HepG2 (cell line): ENCODE results near the gene EIF3B. TPM values are rescaled to one million over a fixed set of nuclear protein-coding genes. Genes with fewer than 3 reads are reported as not detected.

ENCODE experiments used
- ATAC-seq: fragments of 200-7000 bp; cut with Tn5 transposase; 3 replicates; pipeline ENCODE4 v1.9.1; 2020; ENCODE audit warnings: mild to moderate bottlenecking, moderate library complexity
- BruUV-seq: library from RNA; stranded (reverse); fragments of 400-500 nt; replicated peaks from 2 replicates; lab custom pipeline; 2021; lab: Mats Ljungman, UMichigan
- CTCF ChIA-PET: fragments of 300-600 bp; formaldehyde crosslinking; extraction: SDS; loops from one replicate; lab custom pipeline; 2021; ENCODE audit warnings: low total read pairs, inconsistent platforms, low intra/inter-chr PET ratio; lab: Yijun Ruan, JAX
- POLR2A ChIA-PET: fragments of 350-600 bp; sonication (Branson Sonifier 250); formaldehyde crosslinking; loops from one replicate; lab custom pipeline; 2020; ENCODE audit warnings: antibody characterized with exemption, inconsistent platforms; lab: Yijun Ruan, JAX
- DNase-seq: peaks from one replicate; pipeline ENCODE4 v3.0.0-alpha.2; 2015; ENCODE audit warnings: low spot score
- FAIRE-seq: peaks from 3 replicates; lab custom pipeline; 2011; peaks lifted over from hg19 to GRCh38; lab: Jason Lieb, UNC
- H2AFZ ChIP-seq: one replicate; pipeline ENCODE4 v1.6.1; 2011; ENCODE audit warnings: low read length, inconsistent platforms
- H3K27ac ChIP-seq: fragments of 300-600 bp; 3 replicates; pipeline ENCODE4 v1.8.0; 2011; ENCODE audit warnings: mixed run types, mild to moderate bottlenecking, mixed read lengths, low read length, inconsistent platforms; ENCODE audit not compliant: insufficient read depth; ENCODE audit errors: extremely low read length
- H3K27me3 ChIP-seq, 2 experiments: fragments of 200-600 bp in 1 of 2; 2 replicates in 1 of 2; 3 replicates in 1 of 2; pipeline versions ENCODE4 v1.6.0 to v1.8.0; 2011; ENCODE audit warnings: low read length in 2 of 2, mild to moderate bottlenecking in 2 of 2, moderate library complexity in 2 of 2, inconsistent platforms in 1 of 2; ENCODE audit not compliant: insufficient read depth in 2 of 2, control insufficient read depth in 1 of 2
- H3K36me3 ChIP-seq, 2 experiments: fragments of 200-600 bp in 1 of 2; replicated peaks in 1 of 2; 2 replicates in 1 of 2; 3 replicates in 1 of 2; pipeline versions ENCODE4 v1.5.1 to v1.8.0; 2011; ENCODE audit warnings: low read length in 2 of 2, inconsistent platforms in 1 of 2; ENCODE audit not compliant: insufficient read depth in 2 of 2, control insufficient read depth in 1 of 2
- H3K4me1 ChIP-seq: 2 replicates; pipeline ENCODE4 v1.5.1; 2012; ENCODE audit warnings: low read length, inconsistent platforms; ENCODE audit not compliant: insufficient read depth
- H3K4me2 ChIP-seq: 2 replicates; pipeline ENCODE4 v1.6.0; 2011; ENCODE audit warnings: low read depth, low read length, inconsistent platforms
- H3K4me3 ChIP-seq, 3 experiments: fragments of 200-600 bp in 1 of 3; sonication (generic), shearing (Covaris generic) in 1 of 3; replicated peaks in 1 of 3; 2 replicates each; pipeline ENCODE4 v1.5.1; 2011 to 2016; ENCODE audit warnings: low read length in 3 of 3, inconsistent platforms in 2 of 3, low read depth in 2 of 3, mild to moderate bottlenecking in 2 of 3, control low read depth in 1 of 3, mixed read lengths in 1 of 3; ENCODE audit not compliant: insufficient read depth in 1 of 3
- H3K79me2 ChIP-seq: one replicate; pipeline ENCODE4 v1.6.1; 2011; ENCODE audit warnings: low read length, inconsistent platforms; ENCODE audit not compliant: insufficient read depth
- H3K9ac ChIP-seq: 2 replicates; pipeline ENCODE4 v1.6.0; 2011; ENCODE audit warnings: mild to moderate bottlenecking, low read depth, low read length, inconsistent platforms; ENCODE audit not compliant: insufficient read depth
- H3K9me3 ChIP-seq: 2 replicates; pipeline ENCODE4 v1.5.1; 2012; ENCODE audit warnings: mild to moderate bottlenecking, low read length
- H4K20me1 ChIP-seq: 2 replicates; pipeline ENCODE4 v1.6.0; 2011; ENCODE audit warnings: inconsistent platforms, mild to moderate bottlenecking, low read length, moderate library complexity; ENCODE audit not compliant: insufficient read depth
- CERS6 ChIP-seq: sonication (generic); formaldehyde crosslinking; IDR thresholded peaks from 2 replicates; pipeline ENCODE4 v1.5.0; 2020; ENCODE audit warnings: missing genetic modification reagents
- FOSL2 ChIP-seq: sonication (generic); formaldehyde crosslinking; IDR thresholded peaks from 2 replicates; pipeline ENCODE4 v1.4.0; 2020; ENCODE audit warnings: missing genetic modification reagents
- MAF1 ChIP-seq: sonication (generic); formaldehyde crosslinking; IDR thresholded peaks from 2 replicates; pipeline ENCODE4 v1.5.0; 2020; ENCODE audit warnings: missing genetic modification reagents, borderline replicate concordance
- MIXL1 ChIP-seq: IDR thresholded peaks from 2 replicates; pipeline ENCODE4 v1.6.1; 2016
- NFYC ChIP-seq: IDR thresholded peaks from 2 replicates; pipeline ENCODE4 v1.6.1; 2016; ENCODE audit warnings: missing genetic modification reagents, missing compliant biosample characterization
- NR2C2 ChIP-seq: sonication (generic); formaldehyde crosslinking; IDR thresholded peaks from 2 replicates; pipeline ENCODE4 v1.4.0; 2020; ENCODE audit warnings: missing genetic modification reagents, mild to moderate bottlenecking, moderate library complexity, borderline replicate concordance
- PCBP1 ChIP-seq: fragments of 200-400 bp; formaldehyde crosslinking; IDR thresholded peaks from 2 replicates; pipeline ENCODE4 v1.6.1; 2017; ENCODE audit warnings: mild to moderate bottlenecking, low read depth, low read length, borderline replicate concordance
- POLR2G ChIP-seq: fragments of 200-400 bp; formaldehyde crosslinking; IDR thresholded peaks from 2 replicates; pipeline ENCODE4 v1.6.1; 2018; ENCODE audit warnings: mild to moderate bottlenecking, low read depth, low read length, moderate library complexity
- RAD51 ChIP-seq: fragments of 450-650 bp; IDR thresholded peaks from 2 replicates; pipeline ENCODE4 v1.6.1; 2016; ENCODE audit warnings: borderline replicate concordance
- RARA ChIP-seq: IDR thresholded peaks from 2 replicates; pipeline ENCODE4 v1.6.1; 2016; ENCODE audit warnings: missing genetic modification reagents, missing compliant biosample characterization
- ZBTB33 ChIP-seq: sonication (generic); formaldehyde crosslinking; IDR thresholded peaks from 2 replicates; pipeline ENCODE4 v1.4.0; 2020; ENCODE audit warnings: missing genetic modification reagents
- ZBTB38 ChIP-seq: sonication (generic); formaldehyde crosslinking; IDR thresholded peaks from 2 replicates; pipeline ENCODE4 v1.5.1; 2020; ENCODE audit warnings: mild to moderate bottlenecking, missing genetic modification reagents
- ZFP90 ChIP-seq: sonication (generic); formaldehyde crosslinking; IDR thresholded peaks from 2 replicates; pipeline ENCODE4 v1.8.0; 2022; ENCODE audit warnings: missing genetic modification reagents, mild to moderate bottlenecking, inconsistent platforms, borderline replicate concordance
- ZNF432 ChIP-seq: sonication (generic); formaldehyde crosslinking; IDR thresholded peaks from 2 replicates; pipeline ENCODE4 v1.5.0; 2020; ENCODE audit warnings: missing genetic modification reagents, mild to moderate bottlenecking, borderline replicate concordance
- ZNF724P ChIP-seq: sonication (generic); formaldehyde crosslinking; IDR thresholded peaks from 2 replicates; pipeline ENCODE4 v1.8.0; 2022; ENCODE audit warnings: missing genetic modification reagents, borderline replicate concordance
- ZNF850 ChIP-seq: sonication (generic); formaldehyde crosslinking; conservative IDR thresholded peaks from 2 replicates; pipeline ENCODE4 v1.9.0; 2021; ENCODE audit warnings: mild to moderate bottlenecking, missing genetic modification reagents
- WGBS: methylation state at CpG from one replicate; pipeline ENCODE4 v1.1.6; 2017; ENCODE audit warnings: low lambda C conversion rate; 5-methylcytosine and 5-hydroxymethylcytosine counted together
- in situ Hi-C: cut with HindIII; loops from 2 replicates; pipeline ENCODE4 v1.10.0; 2017; ENCODE audit warnings: low pct_unique_long_range_greater_than_20kb; ENCODE audit not compliant: extremely low pct_ligation_motif_present
- intact Hi-C: fragments of 100-400 bp; cut with micrococcal nuclease; formaldehyde crosslinking; loops from one replicate; pipeline ENCODE4 v1.10.0; 2022; ENCODE audit not compliant: unreplicated experiment
- polyA plus RNA-seq, 8 experiments: library from polyadenylated mRNA; depleted of rRNA in 3 of 8; stranded (reverse) in 7 of 8; unstranded in 1 of 8; fragments of >200 nt; fragmentation: Illumina TruSeq in 4 of 8; extraction: Trizol in 4 of 8; gene quantifications; 2 replicates each; pipeline versions ENCODE4 v1.2.1 to v1.2.3, GENCODE V29; 2011 to 2016; ENCODE audit warnings: low read depth in 4 of 8, missing spikeins in 1 of 8, mixed read lengths in 1 of 8; ENCODE audit not compliant: insufficient read depth in 1 of 8
- total RNA-seq, 5 experiments: library from RNA; depleted of rRNA; stranded (reverse); fragments of >200 nt; fragmentation: Illumina TruSeq; extraction: Trizol; gene quantifications; 2 replicates each; pipeline ENCODE4 v1.2.3, GENCODE V29; 2016; ENCODE audit warnings: low read depth in 1 of 5
- TF ChIP-seq, protein P1 (sequence below): sonication (generic); formaldehyde crosslinking; IDR thresholded peaks from 2 replicates; pipeline ENCODE4 v1.4.0; 2020; ENCODE audit warnings: missing genetic modification reagents, low read depth, mild to moderate bottlenecking, borderline replicate concordance

The EIF3B gene
- total and polyA plus RNA-seq, 2 of the 13 experiments (the other 11 are each of a cell fraction or from before 2014, with no cell fraction given): 92.2 to 241 TPM

GRCh38 chr7:2309889-2310331 is 44.7 kb upstream of the EIF3B start:
- CTCF ChIA-PET: no interaction called here
- H3K4me2 ChIP-seq: no peak overlapping the region
- TF ChIP-seq ZNF432 (CRISPR knock-in tag) (no peak), NFYC (CRISPR knock-in tag) (no peak), ZNF850 (CRISPR knock-in tag) (no peak), POLR2G (no peak), ZNF724P (no peak), ZFP90 (CRISPR knock-in tag) (no peak), ZBTB33 (CRISPR knock-in tag) (peak; percentile 17; the same call in 1 of the 2 replicates), RARA (CRISPR knock-in tag) (peak; percentile 44; the same call in 1 of the 2 replicates), ZBTB38 (CRISPR knock-in tag) (peak; percentile 43; the same call in 1 of the 2 replicates), PCBP1 (no peak), CERS6 (CRISPR knock-in tag) (no peak), NR2C2 (CRISPR knock-in tag) (no peak), MIXL1 (CRISPR knock-in tag) (no peak), MAF1 (CRISPR knock-in tag) (no peak), FOSL2 (CRISPR knock-in tag) (peak; percentile 73), RAD51 (no peak)
- TF ChIP-seq, protein P1, sequence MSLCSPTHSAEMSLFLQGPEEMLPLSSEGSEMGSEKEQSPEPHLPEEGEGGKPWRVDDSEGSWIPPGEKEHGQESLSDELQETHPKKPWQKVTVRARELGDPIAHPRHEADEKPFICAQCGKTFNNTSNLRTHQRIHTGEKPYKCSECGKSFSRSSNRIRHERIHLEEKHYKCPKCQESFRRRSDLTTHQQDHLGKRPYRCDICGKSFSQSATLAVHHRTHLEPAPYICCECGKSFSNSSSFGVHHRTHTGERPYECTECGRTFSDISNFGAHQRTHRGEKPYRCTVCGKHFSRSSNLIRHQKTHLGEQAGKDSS: no peak

More at GRCh38 chr7:2309889-2310331, 44.7 kb upstream of the EIF3B start:
- no TSS peak for BruUV-seq
- in situ Hi-C loops (loop anchor here (10.0 kb wide), 1 partner anchor 55 kb away; no protein-coding TSS in a partner anchor), intact Hi-C loops (loop anchor here (10.0 kb wide), 1 partner anchor 65 kb away; the partner anchor contains the start of genes MRM2 and NUDT1)
- FAIRE-seq: no peak
- no peaks in the 10 kb centered on the region for H4K20me1 ChIP-seq
- H2AFZ ChIP-seq: no peak overlapping the region
- peaks cover 52% of the 10 kb centered on the region for H3K79me2 ChIP-seq
- WGBS: 79% methylated on average over 14 of the region's 20 CpGs
- peaks cover 3 to 4% of the 10 kb centered on the region in 2 experiments; a peak in 1 of 5 replicates for H3K36me3 ChIP-seq
- H3K9ac ChIP-seq: no peak overlapping the region
- H3K4me3 ChIP-seq: no peak overlapping the region
- H3K27me3 ChIP-seq: no peaks in the 10 kb centered on the region; a peak in 1 of 5 replicates
- H3K27ac ChIP-seq: peak overlapping the region; percentile 1
- ATAC-seq: peak; percentile 10; the same call in 1 of the 3 replicates
- peaks cover 44% of the 10 kb centered on the region for H3K4me1 ChIP-seq
- DNase-seq: peak; percentile 57
- POLR2A ChIA-PET: interaction anchor here (0.7 kb wide), 1 partner anchor 567 kb away, joined by 3 read pairs; no protein-coding TSS in a partner anchor
- H3K9me3 ChIP-seq: no peaks in the 10 kb centered on the region
